KOPT-K1 (cell line): ENCODE data around the gene ZBTB39.
"Not testable (repeated sequence)": the region's sequence is repeated elsewhere in the genome, so short reads cannot be mapped to it uniquely, and the experiment has no call there.

Experiments used
- H3K27ac ChIP-seq: fragments of 200-600 bp; sonication (generic); 2 replicates; pipeline ENCODE4 v1.5.1; 2016; ENCODE audit warnings: antibody characterized with exemption, mild to moderate bottlenecking, low read depth, low read length; ENCODE audit not compliant: poor library complexity, severe bottlenecking
- H3K36me3 ChIP-seq: fragments of 200-600 bp; sonication (generic); 2 replicates; pipeline ENCODE4 v1.5.1; 2017; ENCODE audit warnings: antibody characterized with exemption, mild to moderate bottlenecking, low read length, moderate library complexity; ENCODE audit not compliant: insufficient read depth
- H3K9me3 ChIP-seq: fragments of 200-600 bp; sonication (generic); 2 replicates; pipeline ENCODE4 v1.5.1; 2017; ENCODE audit warnings: antibody characterized with exemption, low read length, mild to moderate bottlenecking; ENCODE audit not compliant: insufficient read depth, poor library complexity, severe bottlenecking

Gene ZBTB39

GRCh38 chr12:57005980-57006808, at the start of gene ZBTB39:
Gene ZBTB39, minus strand, starts transcription at chr12:57006546. Its CDS starts 1,629 bp downstream, at chr12:57004917.
- Histone ChIP-seq H3K9me3 (no peaks in the 10 kb centered on the region), H3K27ac (peak within 1 kb of the TSS; percentile 63), H3K36me3 (peaks cover 37% of the 10 kb centered on the region)

- Histone ChIP-seq H3K36me3 (peaks cover 64% of the 10 kb centered on the region), H3K9me3 (peaks cover 6% of the 10 kb centered on the region), H3K27ac (no peak overlapping the region)
These were observed 49.5 kb upstream of the ZBTB39 start for GRCh38 chr12:57055824-57056223.

GRCh38 chr12:57053901-57054300, 47.6 kb upstream of the ZBTB39 start:
- H3K36me3 ChIP-seq, result peaks cover 45% of the 10 kb centered on the region

GRCh38 chr12:57053146-57053545, 46.8 kb upstream of the ZBTB39 start:
- H3K9me3 ChIP-seq, result not testable (repeated sequence)

More at GRCh38 chr12:57053901-57054300, 47.6 kb upstream of the ZBTB39 start:
- not testable (repeated sequence) for H3K9me3 ChIP-seq, H3K27ac ChIP-seq

GRCh38 chr12:57051011-57051410, 44.7 kb upstream of the ZBTB39 start:
- Histone ChIP-seq H3K27ac (no peak overlapping the region), H3K9me3 (peaks cover 6% of the 10 kb centered on the region), H3K36me3 (peaks cover 16% of the 10 kb centered on the region)

More at GRCh38 chr12:57053146-57053545, 46.8 kb upstream of the ZBTB39 start:
- not testable (repeated sequence) for H3K27ac ChIP-seq
- peaks cover 37% of the 10 kb centered on the region for H3K36me3 ChIP-seq

- Histone ChIP-seq H3K9me3 (peaks cover 6% of the 10 kb centered on the region), H3K36me3 (peaks cover 6% of the 10 kb centered on the region), H3K27ac (peak within 1 kb of the TSS; percentile 74)
These were observed 43.5 kb upstream of the ZBTB39 start, which contains the start of gene MYO1A for GRCh38 chr12:57049890-57050289. Gene MYO1A, minus strand, starts transcription at chr12:57050129. Its CDS starts 1,806 bp downstream, at chr12:57048323.

- H3K27ac ChIP-seq, result peak overlapping the region; percentile 74
- H3K36me3 ChIP-seq, result peaks cover 2% of the 10 kb centered on the region; the same call in 1 of the 2 replicates
- H3K9me3 ChIP-seq, result peaks cover 2% of the 10 kb centered on the region
These were observed 42.7 kb upstream of the ZBTB39 start for GRCh38 chr12:57049119-57049446.

- Histone ChIP-seq H3K9me3 (no peaks in the 10 kb centered on the region), H3K27ac (peak overlapping the region; percentile 74), H3K36me3 (no peaks in the 10 kb centered on the region)
These were observed 42.2 kb upstream of the ZBTB39 start for GRCh38 chr12:57048423-57049118.

GRCh38 chr12:57047981-57048380, 41.6 kb upstream of the ZBTB39 start:
- no peaks in the 10 kb centered on the region for H3K36me3 ChIP-seq
- no peaks in the 10 kb centered on the region for H3K9me3 ChIP-seq
- H3K27ac ChIP-seq, result peak overlapping the region; percentile 74

GRCh38 chr12:57046947-57047890, 40.9 kb upstream of the ZBTB39 start:
- no peaks in the 10 kb centered on the region for H3K36me3 ChIP-seq
- peak overlapping the region; percentile 74 for H3K27ac ChIP-seq
- no peaks in the 10 kb centered on the region for H3K9me3 ChIP-seq

- Histone ChIP-seq H3K9me3 (no peaks in the 10 kb centered on the region), H3K27ac (peak overlapping the region; percentile 74), H3K36me3 (no peaks in the 10 kb centered on the region)
These were observed 39.9 kb upstream of the ZBTB39 start for GRCh38 chr12:57046086-57046791.

- Histone ChIP-seq H3K27ac (no peak overlapping the region), H3K36me3 (no peaks in the 10 kb centered on the region), H3K9me3 (no peaks in the 10 kb centered on the region)
These were observed 38.5 kb upstream of the ZBTB39 start for GRCh38 chr12:57044889-57045288.

GRCh38 chr12:57044468-57044867, 38.1 kb upstream of the ZBTB39 start:
- H3K36me3 ChIP-seq, result no peaks in the 10 kb centered on the region
- no peaks in the 10 kb centered on the region for H3K9me3 ChIP-seq
- H3K27ac ChIP-seq, result no peak overlapping the region

GRCh38 chr12:57042695-57043094, 36.3 kb upstream of the ZBTB39 start:
- Histone ChIP-seq H3K27ac (no peak overlapping the region), H3K9me3 (no peaks in the 10 kb centered on the region), H3K36me3 (no peaks in the 10 kb centered on the region)
